ENCODE data around the gene PDE4B. TPM values are rescaled to one million over a fixed set of nuclear protein-coding genes. Genes with fewer than 3 reads are reported as not detected.

Gene PDE4B
- total and polyA plus RNA-seq, 10 of the 15 experiments (the other 5 are each of a cell fraction or from before 2014, with no cell fraction given): 3.0 to 13.2 (median 5.7) TPM

GRCh38 chr1:66247415-66248208 is 454.9 kb downstream of the PDE4B start:
- BruUV-seq (replicated peaks): no TSS peak
- no peaks in the 10 kb centered on the region for H4K20me1 ChIP-seq (ENCODE audit: control insufficient read depth, insufficient read depth)
- H3K4me3 ChIP-seq: peak overlapping the region; percentile 27; the same call in 1 of the 2 replicates
- ChIA-PET CTCF (interaction anchor here (0.7 to 18.8 kb wide), 21 partner anchors 9 to 464 kb away, joined by 3 to 595 read pairs (median 3); no protein-coding TSS in a partner anchor), POLR2A (no interaction called here), RAD21 (ENCODE audit: unreplicated experiment) (interaction anchor here (0.7 to 19.6 kb wide), 15 partner anchors 10 to 289 kb away, joined by 3 to 519 read pairs (median 4); no protein-coding TSS in a partner anchor), SMC1A (ENCODE audit: uncharacterized antibody, unreplicated experiment) (interaction anchor here (0.8 to 22.0 kb wide), 13 partner anchors 10 to 200 kb away, joined by 3 to 663 read pairs (median 4); no protein-coding TSS in a partner anchor)
- peak; percentile 82 for ATAC-seq
- 16% methylated on average over 11 of the region's 11 CpGs for WGBS (ENCODE audit: insufficient coverage, insufficient replicate concordance, low lambda C conversion rate, missing lambda C conversion rate)
- no peak for DNase-seq (ENCODE audit: low read depth, low spot score)
- 0 out of 4 replicates have a peak, but pooled peaks cover 0 to 1% of the 10 kb centered on the region in 2 experiments for H3K27me3 ChIP-seq (replicated peaks in 1 of 2; ENCODE audit: control insufficient read depth in 2 of 2, insufficient read depth in 2 of 2, low read length in 1 of 2)
- H3K36me3 ChIP-seq (ENCODE audit: control insufficient read depth in 2 of 2, insufficient read depth in 2 of 2, low read length in 1 of 2): no peaks in the 10 kb centered on the region
- intact Hi-C loops (cut with micrococcal nuclease; ENCODE audit: unreplicated experiment) (loop anchor here (10.0 kb wide), 1 partner anchor 433 kb away; no protein-coding TSS in a partner anchor), in situ Hi-C loops (cut with MboI) (loop anchor here (10.0 to 25.0 kb wide), 3 partner anchors 535 to 1013 kb away; partner anchors contain the start of genes LEPR and LEPROT)
- peaks cover 8% of the 10 kb centered on the region for H3K4me1 ChIP-seq (ENCODE audit: control insufficient read depth, insufficient read depth, low read length)
- no peak overlapping the region for H3K27ac ChIP-seq (ENCODE audit: control insufficient read depth, insufficient read depth)
- H3K79me2 ChIP-seq (ENCODE audit: control insufficient read depth, insufficient read depth, low read length): no peaks in the 10 kb centered on the region
- peak overlapping the region; percentile 87 for H2AFZ ChIP-seq (ENCODE audit: control insufficient read depth, low read depth, low read length)
- H3K9ac ChIP-seq (ENCODE audit: control insufficient read depth, insufficient read depth, low read length): peak overlapping the region; percentile 29; the same call in 1 of the 2 replicates
- peak; percentile 57 for FAIRE-seq
- H3K9me3 ChIP-seq (replicated peaks; ENCODE audit: control insufficient read depth, insufficient read depth, low read length): no peaks in the 10 kb centered on the region
- H3K4me2 ChIP-seq (ENCODE audit: control insufficient read depth, insufficient read depth): peak overlapping the region; percentile 88
- TF ChIP-seq NFIC (IDR thresholded peaks at IDR 0.05; ENCODE audit: low read depth, low read length): peak; percentile 53; the same call in 1 of the 2 replicates
- peak; percentile 37; the same call in 1 of the 2 replicates for TF ChIP-seq ATF7 (IDR thresholded peaks at IDR 0.05; ENCODE audit: low read depth)
- no peak for TF ChIP-seq ZNF384 (IDR thresholded peaks at IDR 0.05; ENCODE audit: borderline replicate concordance, low read depth, low read length)
- 0 out of 4 replicates have a peak, but pooled peaks of 1 of the 2 experiments have one; percentile 40 for TF ChIP-seq EP300 (IDR thresholded peaks at IDR 0.05; ENCODE audit: borderline replicate concordance in 1 of 2, control insufficient read depth in 1 of 2, low read depth in 2 of 2, low read length in 2 of 2)
- 0 out of 2 replicates have a peak, but pooled peaks have one; percentile 14 for TF ChIP-seq CREM (IDR thresholded peaks at IDR 0.05; ENCODE audit: low read depth)
- peak; percentile 74 for TF ChIP-seq JUNB (IDR thresholded peaks at IDR 0.05)
- no peak for TF ChIP-seq CTCF (IDR thresholded peaks at IDR 0.05 in 2 of 3, conservative IDR thresholded peaks at IDR 0.05 in 1 of 3; ENCODE audit: control insufficient read depth in 2 of 3, extremely low read depth in 1 of 3, insufficient read depth in 1 of 3, low read depth in 3 of 3, low read length in 3 of 3)
- peak; percentile 14 for TF ChIP-seq USF1 (IDR thresholded peaks at IDR 0.05; ENCODE audit: borderline replicate concordance, extremely low read length, insufficient read depth, low read depth, low read length)
- no peak for TF ChIP-seq SMC3 (IDR thresholded peaks at IDR 0.05; ENCODE audit: borderline replicate concordance, low read length)
- TF ChIP-seq E4F1 (IDR thresholded peaks at IDR 0.05; ENCODE audit: borderline replicate concordance, partially characterized antibody): no peak
- TF ChIP-seq GABPA (IDR thresholded peaks at IDR 0.05; ENCODE audit: low read depth): no peak
- peak in 1 of 2 experiments; percentile 66; a peak in 3 of 4 replicates for TF ChIP-seq IKZF2 (IDR thresholded peaks at IDR 0.05)
- TF ChIP-seq IRF4 (IDR thresholded peaks at IDR 0.05; ENCODE audit: low read depth, low read length): peak; percentile 45; the same call in 1 of the 2 replicates
- TF ChIP-seq RELB (IDR thresholded peaks at IDR 0.05; ENCODE audit: low read depth): no peak

All from GM12878 (cell line).